K562 (cell line): Measurements from ENCODE around the gene LBP. TPM values are rescaled to one million over a fixed set of nuclear protein-coding genes. Genes with fewer than 3 reads are reported as not detected.

Experiments used
- BHLHE40 ChIP-seq: IDR thresholded peaks from 2 replicates; pipeline ENCODE4 v1.6.1; 2011; ENCODE audit warnings: low read length, improper control_type of control experiment
- ETV6 ChIP-seq, 3 experiments: fragments of 150-350 bp in 1 of 3; sonication (generic) in 1 of 3; formaldehyde crosslinking in 1 of 3; IDR thresholded peaks; 2 replicates each; pipeline versions ENCODE4 v1.6.1 to v1.8.0; 2014 to 2022; ENCODE audit warnings: borderline replicate concordance in 2 of 3, low read depth in 2 of 3, antibody characterized with exemption in 1 of 3, low read length in 1 of 3, mild to moderate bottlenecking in 1 of 3, missing genetic modification reagents in 1 of 3
- KAT8 ChIP-seq: fragments of 450-650 bp; IDR thresholded peaks from 2 replicates; pipeline ENCODE4 v1.6.1; 2016; ENCODE audit warnings: low read depth, mild to moderate bottlenecking
- MAZ ChIP-seq, 2 experiments: fragments of 450-650 bp in 1 of 2; sonication (generic) in 1 of 2; formaldehyde crosslinking; IDR thresholded peaks in 1 of 2; conservative IDR thresholded peaks in 1 of 2; 2 replicates each; pipeline versions ENCODE4 v1.4.0 to v1.5.0; 2020; ENCODE audit warnings: mild to moderate bottlenecking in 1 of 2, missing genetic modification reagents in 1 of 2
- RAD21 ChIP-seq, 2 experiments: fragments of 250-450 bp in 1 of 2; fragments of 450-650 bp in 1 of 2; sonication (Bioruptor Pico) in 1 of 2; formaldehyde crosslinking in 1 of 2; IDR thresholded peaks in 1 of 2; conservative IDR thresholded peaks in 1 of 2; 2 replicates each; pipeline versions ENCODE4 v1.4.0 to v1.8.0; 2020 to 2022; ENCODE audit warnings: mild to moderate bottlenecking in 2 of 2, moderate library complexity in 1 of 2
- SNIP1 ChIP-seq: fragments of 450-650 bp; IDR thresholded peaks from 2 replicates; pipeline ENCODE4 v1.7.1; 2017; ENCODE audit warnings: low read depth, mild to moderate bottlenecking
- TCF3 ChIP-seq: sonication (generic); formaldehyde crosslinking; IDR thresholded peaks from 2 replicates; pipeline ENCODE4 v1.4.0; 2020; ENCODE audit warnings: mild to moderate bottlenecking, missing genetic modification reagents
- ZBTB17 ChIP-seq: fragments of 450-650 bp; formaldehyde crosslinking; IDR thresholded peaks from 2 replicates; pipeline ENCODE4 v1.4.0; 2020; ENCODE audit warnings: mild to moderate bottlenecking
- polyA plus RNA-seq, 8 experiments: library from polyadenylated mRNA; depleted of rRNA in 4 of 8; stranded (reverse) in 5 of 8; unstranded in 3 of 8; fragments of >200 nt; fragmentation: Nextera tagmentation in 2 of 8; fragmentation: Illumina TruSeq in 1 of 8; extraction: Ambion mirVana in 2 of 8; extraction: Trizol in 1 of 8; gene quantifications; 2 replicates each; pipeline versions ENCODE4 v1.2.1 to v1.2.3, GENCODE V29; 2011 to 2014; ENCODE audit warnings: inconsistent platforms in 1 of 8, missing spikeins in 1 of 8
- total RNA-seq, 7 experiments: library from RNA; depleted of rRNA in 6 of 7; stranded (reverse); fragments of >200 nt in 6 of 7; fragmentation: Illumina TruSeq in 2 of 7; extraction: Trizol in 2 of 7; gene quantifications; 2 replicates each; pipeline versions ENCODE4 v1.2.1 to v1.2.3, GENCODE V29; 2011 to 2021; ENCODE audit warnings: low replicate concordance in 1 of 7
- TF ChIP-seq, protein P1 (sequence below): sonication (generic); formaldehyde crosslinking; IDR thresholded peaks from 2 replicates; pipeline ENCODE4 v1.8.0; 2022; ENCODE audit warnings: mild to moderate bottlenecking, missing genetic modification reagents
- TF ChIP-seq, protein P2 (sequence below), 3 experiments: IDR thresholded peaks in 2 of 3; conservative IDR thresholded peaks in 1 of 3; 2 replicates each; pipeline ENCODE4 v1.5.1; 2011 to 2012; ENCODE audit warnings: low read length in 3 of 3, mild to moderate bottlenecking in 3 of 3, control low read depth in 2 of 3, improper control_type of control experiment in 1 of 3, inconsistent platforms in 1 of 3, low read depth in 1 of 3, mixed read lengths in 1 of 3, moderate library complexity in 1 of 3; ENCODE audit not compliant: insufficient read depth in 2 of 3

Gene LBP
- total and polyA plus RNA-seq, 9 of the 15 experiments (the other 6 are each of a cell fraction or from before 2014, with no cell fraction given), result 0.06 to 0.31 (median 0.09) TPM; not detected in 3

DNA sequence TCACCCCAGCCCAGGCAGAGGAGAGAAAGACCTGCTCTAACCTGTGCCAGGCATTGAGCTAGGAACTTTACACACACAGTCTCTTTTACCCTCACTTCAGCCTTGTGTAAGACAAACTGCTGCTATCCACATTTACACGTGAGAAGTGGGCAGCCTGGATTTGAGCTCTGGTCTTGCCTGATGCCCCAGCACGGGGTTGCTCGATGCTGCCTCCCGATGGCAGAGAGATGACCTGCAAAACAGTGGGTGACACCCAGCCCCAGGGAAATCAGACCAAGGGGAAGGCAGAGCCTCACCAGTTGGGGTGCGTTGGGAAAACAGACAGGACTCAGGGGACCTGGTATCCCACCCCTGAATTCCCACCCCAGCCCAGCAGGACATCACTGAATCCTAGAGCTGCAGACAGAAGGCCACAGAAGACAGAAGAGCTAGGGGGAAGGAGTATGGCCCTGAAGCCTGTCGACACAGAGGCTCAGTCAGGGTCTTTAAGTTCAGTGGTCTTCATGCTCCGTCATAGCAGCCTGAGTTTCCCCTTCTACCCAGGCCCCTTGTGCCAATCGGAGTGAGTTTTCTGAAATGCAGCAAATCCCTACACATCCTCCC lies 41.3 kb upstream of the LBP start (continued):
- TF ChIP-seq ETV6 (IDR thresholded peaks at IDR 0.05; ENCODE audit: borderline replicate concordance in 1 of 2, low read depth in 2 of 2, low read length in 1 of 2) (no peak), ETV6 (CRISPR knock-in tag; IDR thresholded peaks at IDR 0.05; ENCODE audit: borderline replicate concordance) (no peak), ZBTB17 (CRISPR knock-in tag) (no peak), KAT8 (no peak), RAD21 (CRISPR knock-in tag; conservative IDR thresholded peaks at IDR 0.05 in 1 of 2, IDR thresholded peaks at IDR 0.05 in 1 of 2) (peak; percentile 14 to 41; a peak in 2 of 4 replicates), MAZ (CRISPR knock-in tag; conservative IDR thresholded peaks at IDR 0.05 in 1 of 2, IDR thresholded peaks at IDR 0.05 in 1 of 2) (no peak), SNIP1 (no peak), TCF3 (CRISPR knock-in tag) (no peak), BHLHE40 (0 out of 2 replicates have a peak, but pooled peaks have one; percentile 16)
- TF ChIP-seq, protein P1, sequence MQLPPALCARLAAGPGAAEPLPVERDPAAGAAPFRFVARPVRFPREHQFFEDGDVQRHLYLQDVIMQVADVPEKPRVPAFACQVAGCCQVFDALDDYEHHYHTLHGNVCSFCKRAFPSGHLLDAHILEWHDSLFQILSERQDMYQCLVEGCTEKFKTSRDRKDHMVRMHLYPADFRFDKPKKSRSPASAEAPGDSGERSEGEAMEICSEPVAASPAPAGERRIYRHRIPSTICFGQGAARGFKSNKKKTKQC (CRISPR knock-in tag), result no peak
- TF ChIP-seq, protein P2, sequence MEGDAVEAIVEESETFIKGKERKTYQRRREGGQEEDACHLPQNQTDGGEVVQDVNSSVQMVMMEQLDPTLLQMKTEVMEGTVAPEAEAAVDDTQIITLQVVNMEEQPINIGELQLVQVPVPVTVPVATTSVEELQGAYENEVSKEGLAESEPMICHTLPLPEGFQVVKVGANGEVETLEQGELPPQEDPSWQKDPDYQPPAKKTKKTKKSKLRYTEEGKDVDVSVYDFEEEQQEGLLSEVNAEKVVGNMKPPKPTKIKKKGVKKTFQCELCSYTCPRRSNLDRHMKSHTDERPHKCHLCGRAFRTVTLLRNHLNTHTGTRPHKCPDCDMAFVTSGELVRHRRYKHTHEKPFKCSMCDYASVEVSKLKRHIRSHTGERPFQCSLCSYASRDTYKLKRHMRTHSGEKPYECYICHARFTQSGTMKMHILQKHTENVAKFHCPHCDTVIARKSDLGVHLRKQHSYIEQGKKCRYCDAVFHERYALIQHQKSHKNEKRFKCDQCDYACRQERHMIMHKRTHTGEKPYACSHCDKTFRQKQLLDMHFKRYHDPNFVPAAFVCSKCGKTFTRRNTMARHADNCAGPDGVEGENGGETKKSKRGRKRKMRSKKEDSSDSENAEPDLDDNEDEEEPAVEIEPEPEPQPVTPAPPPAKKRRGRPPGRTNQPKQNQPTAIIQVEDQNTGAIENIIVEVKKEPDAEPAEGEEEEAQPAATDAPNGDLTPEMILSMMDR (IDR thresholded peaks at IDR 0.05 in 2 of 3, conservative IDR thresholded peaks at IDR 0.05 in 1 of 3; ENCODE audit: insufficient read depth in 2 of 3, low read depth in 1 of 3, low read length in 3 of 3), result peak; percentile 68 to 74 (median 71)
